HG03139 (cell line): ENCODE measurements around the gene MAPT.
"Not testable (repeated sequence)": the region's sequence is repeated elsewhere in the genome, so short reads cannot be mapped to it uniquely, and the experiment has no call there.

Source experiments
- ATAC-seq: cut with Tn5 transposase; IDR thresholded peaks from one replicate; pipeline ENCODE4 v1.9.1; 2021; ENCODE audit not compliant: unreplicated experiment

The MAPT gene

DNA sequence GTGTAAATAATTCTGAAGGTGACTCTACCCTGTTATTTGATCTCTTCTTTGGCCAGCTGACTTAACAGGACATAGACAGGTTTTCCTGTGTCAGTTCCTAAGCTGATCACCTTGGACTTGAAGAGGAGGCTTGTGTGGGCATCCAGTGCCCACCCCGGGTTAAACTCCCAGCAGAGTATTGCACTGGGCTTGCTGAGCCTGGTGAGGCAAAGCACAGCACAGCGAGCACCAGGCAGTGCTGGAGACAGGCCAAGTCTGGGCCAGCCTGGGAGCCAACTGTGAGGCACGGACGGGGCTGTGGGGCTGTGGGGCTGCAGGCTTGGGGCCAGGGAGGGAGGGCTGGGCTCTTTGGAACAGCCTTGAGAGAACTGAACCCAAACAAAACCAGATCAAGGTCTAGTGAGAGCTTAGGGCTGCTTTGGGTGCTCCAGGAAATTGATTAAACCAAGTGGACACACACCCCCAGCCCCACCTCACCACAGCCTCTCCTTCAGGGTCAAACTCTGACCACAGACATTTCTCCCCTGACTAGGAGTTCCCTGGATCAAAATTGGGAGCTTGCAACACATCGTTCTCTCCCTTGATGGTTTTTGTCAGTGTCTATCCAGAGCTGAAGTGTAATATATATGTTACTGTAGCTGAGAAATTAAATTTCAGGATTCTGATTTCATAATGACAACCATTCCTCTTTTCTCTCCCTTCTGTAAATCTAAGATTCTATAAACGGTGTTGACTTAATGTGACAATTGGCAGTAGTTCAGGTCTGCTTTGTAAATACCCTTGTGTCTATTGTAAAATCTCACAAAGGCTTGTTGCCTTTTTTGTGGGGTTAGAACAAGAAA, 109.8 kb downstream of the MAPT start:
- ATAC-seq: no peak

- ATAC-seq: not testable (repeated sequence)
Measured at GRCh38 chr17:46006082-46006481, 111.7 kb downstream of the MAPT start.

GRCh38 chr17:46007461-46007965, 113.2 kb downstream of the MAPT start:
- no peak for ATAC-seq

DNA sequence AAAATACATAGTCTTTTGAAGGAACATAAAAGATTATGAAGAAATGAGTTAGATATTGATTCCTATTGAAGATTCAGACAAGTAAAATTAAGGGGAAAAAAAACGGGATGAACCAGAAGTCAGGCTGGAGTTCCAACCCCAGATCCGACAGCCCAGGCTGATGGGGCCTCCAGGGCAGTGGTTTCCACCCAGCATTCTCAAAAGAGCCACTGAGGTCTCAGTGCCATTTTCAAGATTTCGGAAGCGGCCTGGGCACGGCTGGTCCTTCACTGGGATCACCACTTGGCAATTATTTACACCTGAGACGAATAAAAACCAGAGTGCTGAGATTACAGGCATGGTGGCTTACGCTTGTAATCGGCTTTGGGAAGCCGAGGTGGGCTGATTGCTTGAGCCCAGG, 114.2 kb downstream of the MAPT start:
- ATAC-seq: no peak

DNA sequence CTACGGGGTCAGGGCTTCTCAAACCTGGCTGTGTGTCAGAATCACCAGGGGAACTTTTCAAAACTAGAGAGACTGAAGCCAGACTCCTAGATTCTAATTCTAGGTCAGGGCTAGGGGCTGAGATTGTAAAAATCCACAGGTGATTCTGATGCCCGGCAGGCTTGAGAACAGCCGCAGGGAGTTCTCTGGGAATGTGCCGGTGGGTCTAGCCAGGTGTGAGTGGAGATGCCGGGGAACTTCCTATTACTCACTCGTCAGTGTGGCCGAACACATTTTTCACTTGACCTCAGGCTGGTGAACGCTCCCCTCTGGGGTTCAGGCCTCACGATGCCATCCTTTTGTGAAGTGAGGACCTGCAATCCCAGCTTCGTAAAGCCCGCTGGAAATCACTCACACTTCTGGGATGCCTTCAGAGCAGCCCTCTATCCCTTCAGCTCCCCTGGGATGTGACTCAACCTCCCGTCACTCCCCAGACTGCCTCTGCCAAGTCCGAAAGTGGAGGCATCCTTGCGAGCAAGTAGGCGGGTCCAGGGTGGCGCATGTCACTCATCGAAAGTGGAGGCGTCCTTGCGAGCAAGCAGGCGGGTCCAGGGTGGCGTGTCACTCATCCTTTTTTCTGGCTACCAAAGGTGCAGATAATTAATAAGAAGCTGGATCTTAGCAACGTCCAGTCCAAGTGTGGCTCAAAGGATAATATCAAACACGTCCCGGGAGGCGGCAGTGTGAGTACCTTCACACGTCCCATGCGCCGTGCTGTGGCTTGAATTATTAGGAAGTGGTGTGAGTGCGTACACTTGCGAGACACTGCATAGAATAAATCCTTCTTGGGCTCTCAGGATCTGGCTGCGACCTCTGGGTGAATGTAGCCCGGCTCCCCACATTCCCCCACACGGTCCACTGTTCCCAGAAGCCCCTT, 115.6 kb downstream of the MAPT start:
- ATAC-seq: no peak

DNA sequence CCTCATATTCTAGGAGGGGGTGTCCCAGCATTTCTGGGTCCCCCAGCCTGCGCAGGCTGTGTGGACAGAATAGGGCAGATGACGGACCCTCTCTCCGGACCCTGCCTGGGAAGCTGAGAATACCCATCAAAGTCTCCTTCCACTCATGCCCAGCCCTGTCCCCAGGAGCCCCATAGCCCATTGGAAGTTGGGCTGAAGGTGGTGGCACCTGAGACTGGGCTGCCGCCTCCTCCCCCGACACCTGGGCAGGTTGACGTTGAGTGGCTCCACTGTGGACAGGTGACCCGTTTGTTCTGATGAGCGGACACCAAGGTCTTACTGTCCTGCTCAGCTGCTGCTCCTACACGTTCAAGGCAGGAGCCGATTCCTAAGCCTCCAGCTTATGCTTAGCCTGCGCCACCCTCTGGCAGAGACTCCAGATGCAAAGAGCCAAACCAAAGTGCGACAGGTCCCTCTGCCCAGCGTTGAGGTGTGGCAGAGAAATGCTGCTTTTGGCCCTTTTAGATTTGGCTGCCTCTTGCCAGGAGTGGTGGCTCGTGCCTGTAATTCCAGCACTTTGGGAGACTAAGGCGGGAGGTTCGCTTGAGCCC, 116.3 kb downstream of the MAPT start:
- no peak for ATAC-seq

DNA sequence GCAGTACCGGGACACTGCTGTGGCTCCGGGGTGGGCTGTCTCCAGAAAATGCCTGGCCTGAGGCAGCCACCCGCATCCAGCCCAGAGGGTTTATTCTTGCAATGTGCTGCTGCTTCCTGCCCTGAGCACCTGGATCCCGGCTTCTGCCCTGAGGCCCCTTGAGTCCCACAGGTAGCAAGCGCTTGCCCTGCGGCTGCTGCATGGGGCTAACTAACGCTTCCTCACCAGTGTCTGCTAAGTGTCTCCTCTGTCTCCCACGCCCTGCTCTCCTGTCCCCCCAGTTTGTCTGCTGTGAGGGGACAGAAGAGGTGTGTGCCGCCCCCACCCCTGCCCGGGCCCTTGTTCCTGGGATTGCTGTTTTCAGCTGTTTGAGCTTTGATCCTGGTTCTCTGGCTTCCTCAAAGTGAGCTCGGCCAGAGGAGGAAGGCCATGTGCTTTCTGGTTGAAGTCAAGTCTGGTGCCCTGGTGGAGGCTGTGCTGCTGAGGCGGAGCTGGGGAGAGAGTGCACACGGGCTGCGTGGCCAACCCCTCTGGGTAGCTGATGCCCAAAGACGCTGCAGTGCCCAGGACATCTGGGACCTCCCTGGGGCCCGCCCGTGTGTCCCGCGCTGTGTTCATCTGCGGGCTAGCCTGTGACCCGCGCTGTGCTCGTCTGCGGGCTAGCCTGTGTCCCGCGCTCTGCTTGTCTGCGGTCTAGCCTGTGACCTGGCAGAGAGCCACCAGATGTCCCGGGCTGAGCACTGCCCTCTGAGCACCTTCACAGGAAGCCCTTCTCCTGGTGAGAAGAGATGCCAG, 117.6 kb downstream of the MAPT start:
- ATAC-seq: no peak

DNA sequence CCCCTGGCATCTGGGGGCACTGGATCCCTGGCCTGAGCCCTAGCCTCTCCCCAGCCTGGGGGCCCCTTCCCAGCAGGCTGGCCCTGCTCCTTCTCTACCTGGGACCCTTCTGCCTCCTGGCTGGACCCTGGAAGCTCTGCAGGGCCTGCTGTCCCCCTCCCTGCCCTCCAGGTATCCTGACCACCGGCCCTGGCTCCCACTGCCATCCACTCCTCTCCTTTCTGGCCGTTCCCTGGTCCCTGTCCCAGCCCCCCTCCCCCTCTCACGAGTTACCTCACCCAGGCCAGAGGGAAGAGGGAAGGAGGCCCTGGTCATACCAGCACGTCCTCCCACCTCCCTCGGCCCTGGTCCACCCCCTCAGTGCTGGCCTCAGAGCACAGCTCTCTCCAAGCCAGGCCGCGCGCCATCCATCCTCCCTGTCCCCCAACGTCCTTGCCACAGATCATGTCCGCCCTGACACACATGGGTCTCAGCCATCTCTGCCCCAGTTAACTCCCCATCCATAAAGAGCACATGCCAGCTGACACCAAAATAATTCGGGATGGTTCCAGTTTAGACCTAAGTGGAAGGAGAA, 118.2 kb downstream of the MAPT start:
- ATAC-seq: no peak

GRCh38 chr17:46013127-46013501, 118.8 kb downstream of the MAPT start:
- ATAC-seq: no peak

GRCh38 chr17:46013502-46014165, 119.3 kb downstream of the MAPT start:
- no peak for ATAC-seq

DNA sequence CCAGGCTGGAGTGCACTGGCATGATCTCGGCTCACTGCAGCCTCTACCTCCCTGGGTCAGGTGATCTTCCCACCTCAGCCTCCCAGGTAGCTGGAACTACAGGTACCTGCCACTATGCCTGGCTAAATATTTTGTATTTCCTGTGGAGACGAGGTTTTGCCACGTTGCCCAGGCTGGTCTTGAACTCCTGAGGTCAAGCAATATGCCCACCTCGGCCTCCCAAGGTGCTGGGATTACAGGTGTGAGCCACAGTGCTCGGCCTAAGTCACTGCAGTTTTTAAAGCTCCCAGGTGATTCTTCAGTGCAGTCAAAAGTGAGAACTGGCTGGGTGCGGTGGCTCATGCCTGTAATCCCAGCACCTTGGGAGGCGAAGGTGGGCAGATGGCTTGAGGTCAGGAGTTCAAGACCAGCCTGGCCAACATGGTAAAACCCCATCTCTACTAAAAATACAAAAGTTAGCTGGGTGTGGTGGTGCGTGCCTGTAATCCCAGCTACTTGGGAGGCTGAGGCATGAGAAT, 125.1 kb downstream of the MAPT start:
- not testable (repeated sequence) for ATAC-seq

GRCh38 chr17:46020023-46020761, 125.8 kb downstream of the MAPT start:
- no peak for ATAC-seq

DNA sequence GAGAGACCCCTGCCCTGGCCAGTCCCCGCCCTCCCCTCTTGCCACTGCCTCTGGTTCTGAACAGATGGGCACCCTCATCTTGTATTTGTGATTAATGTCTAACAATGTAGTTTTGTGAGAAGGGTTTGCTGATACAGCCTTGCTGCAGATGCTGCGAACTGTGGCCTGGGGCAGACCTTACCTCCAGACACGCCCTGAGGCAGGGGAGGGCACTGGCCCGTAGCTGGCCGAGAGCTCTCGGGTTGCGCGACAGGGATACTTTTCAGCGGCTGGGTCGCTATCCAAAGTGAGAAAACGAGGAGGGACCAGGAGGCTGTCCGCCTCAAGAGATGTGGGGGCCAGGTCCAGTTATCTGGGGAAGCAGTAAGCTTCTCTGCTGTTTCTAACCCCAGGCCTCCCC, 126.6 kb downstream of the MAPT start:
- ATAC-seq: no peak

DNA sequence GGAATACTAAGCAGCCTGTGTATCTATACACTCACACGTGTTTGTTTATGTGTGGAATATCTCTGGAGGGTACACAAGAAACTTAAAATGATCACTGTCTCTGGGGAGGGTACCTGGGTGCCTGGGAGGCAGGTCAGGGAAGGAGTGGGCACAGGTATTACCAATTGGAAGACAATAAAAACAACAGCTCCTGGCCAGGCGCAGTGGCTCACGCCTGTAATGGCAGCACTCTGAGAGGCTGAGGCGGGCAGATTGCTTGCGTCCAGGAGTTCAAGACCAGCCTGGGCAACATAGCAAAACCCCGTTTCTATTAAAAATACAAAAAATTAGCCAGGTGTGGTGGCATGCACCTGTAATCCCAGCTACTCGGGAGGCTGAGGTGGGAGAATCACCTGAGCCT, 129.0 kb downstream of the MAPT start:
- ATAC-seq: not testable (repeated sequence)

GRCh38 chr17:46023783-46024388, 129.5 kb downstream of the MAPT start:
- ATAC-seq: no peak

- no peak for ATAC-seq
Measured at GRCh38 chr17:46024590-46024989, 130.2 kb downstream of the MAPT start.

DNA sequence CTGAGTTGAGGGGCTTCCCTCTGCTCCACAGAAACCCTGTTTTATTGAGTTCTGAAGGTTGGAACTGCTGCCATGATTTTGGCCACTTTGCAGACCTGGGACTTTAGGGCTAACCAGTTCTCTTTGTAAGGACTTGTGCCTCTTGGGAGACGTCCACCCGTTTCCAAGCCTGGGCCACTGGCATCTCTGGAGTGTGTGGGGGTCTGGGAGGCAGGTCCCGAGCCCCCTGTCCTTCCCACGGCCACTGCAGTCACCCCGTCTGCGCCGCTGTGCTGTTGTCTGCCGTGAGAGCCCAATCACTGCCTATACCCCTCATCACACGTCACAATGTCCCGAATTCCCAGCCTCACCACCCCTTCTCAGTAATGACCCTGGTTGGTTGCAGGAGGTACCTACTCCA, 130.7 kb downstream of the MAPT start:
- no peak for ATAC-seq

DNA sequence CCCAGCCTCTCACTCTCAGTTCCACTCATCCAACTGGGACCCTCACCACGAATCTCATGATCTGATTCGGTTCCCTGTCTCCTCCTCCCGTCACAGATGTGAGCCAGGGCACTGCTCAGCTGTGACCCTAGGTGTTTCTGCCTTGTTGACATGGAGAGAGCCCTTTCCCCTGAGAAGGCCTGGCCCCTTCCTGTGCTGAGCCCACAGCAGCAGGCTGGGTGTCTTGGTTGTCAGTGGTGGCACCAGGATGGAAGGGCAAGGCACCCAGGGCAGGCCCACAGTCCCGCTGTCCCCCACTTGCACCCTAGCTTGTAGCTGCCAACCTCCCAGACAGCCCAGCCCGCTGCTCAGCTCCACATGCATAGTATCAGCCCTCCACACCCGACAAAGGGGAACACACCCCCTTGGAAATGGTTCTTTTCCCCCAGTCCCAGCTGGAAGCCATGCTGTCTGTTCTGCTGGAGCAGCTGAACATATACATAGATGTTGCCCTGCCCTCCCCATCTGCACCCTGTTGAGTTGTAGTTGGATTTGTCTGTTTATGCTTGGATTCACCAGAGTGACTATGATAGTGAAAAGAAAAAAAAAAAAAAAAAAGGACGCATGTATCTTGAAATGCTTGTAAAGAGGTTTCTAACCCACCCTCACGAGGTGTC, 131.3 kb downstream of the MAPT start:
- no peak for ATAC-seq
